Measurements from ENCODE around the gene PDE1C. TPM values are rescaled to one million over a fixed set of nuclear protein-coding genes. Genes with fewer than 3 reads are reported as not detected.
"Not testable (repeated sequence)": the region's sequence is repeated elsewhere in the genome, so short reads cannot be mapped to it uniquely, and the experiment has no call there.

The PDE1C gene
- total RNA-seq, 2 experiments from 2014 or later = not detected

- ATAC-seq (no peak), DNase-seq (no peak)
- H3K4me1 Mint-ChIP-seq = no peaks in the 10 kb centered on the region
- no peak overlapping the region for H3K4me3 Mint-ChIP-seq
- ChIA-PET CTCF (no interaction called here), POLR2A (no interaction called here)
- H3K27ac Mint-ChIP-seq = no peak overlapping the region
- no peaks in the 10 kb centered on the region for H3K27me3 Mint-ChIP-seq
- no peaks in the 10 kb centered on the region for H3K9me3 Mint-ChIP-seq (ENCODE audit: low read depth)
- H3K36me3 Mint-ChIP-seq (ENCODE audit: low read depth) = no peaks in the 10 kb centered on the region
- intact Hi-C loops (cut with DNase I, micrococcal nuclease) = no loop called here
These were observed 23.5 kb upstream of the PDE1C start for GRCh38 chr7:32093415-32094408.

- CTCF ChIA-PET = no interaction called here
- no peaks in the 10 kb centered on the region for H3K4me1 Mint-ChIP-seq
These were observed 22.1 kb upstream of the PDE1C start for GRCh38 chr7:32092346-32092745.

GRCh38 chr7:32091608-32092210 is 21.5 kb upstream of the PDE1C start:
- POLR2A ChIA-PET = no interaction called here
- no peak for ATAC-seq

More at GRCh38 chr7:32092346-32092745, 22.1 kb upstream of the PDE1C start:
- POLR2A ChIA-PET = no interaction called here
- Mint-ChIP-seq H3K27ac (no peak overlapping the region), H3K9me3 (ENCODE audit: low read depth) (no peaks in the 10 kb centered on the region), H3K27me3 (no peaks in the 10 kb centered on the region), H3K4me3 (no peak overlapping the region), H3K36me3 (ENCODE audit: low read depth) (no peaks in the 10 kb centered on the region)
- no peak for ATAC-seq
- no peak for DNase-seq
- intact Hi-C loops (cut with DNase I, micrococcal nuclease) = no loop called here

GRCh38 chr7:32089678-32090077 is 19.5 kb upstream of the PDE1C start:
- POLR2A ChIA-PET = no interaction called here
- intact Hi-C loops (cut with DNase I, micrococcal nuclease) = no loop called here
- Mint-ChIP-seq H3K4me3 (no peak overlapping the region), H3K9me3 (ENCODE audit: low read depth) (no peaks in the 10 kb centered on the region), H3K27me3 (no peaks in the 10 kb centered on the region), H3K4me1 (no peaks in the 10 kb centered on the region), H3K27ac (no peak overlapping the region), H3K36me3 (ENCODE audit: low read depth) (no peaks in the 10 kb centered on the region)
- ATAC-seq (no peak), DNase-seq (no peak)
- CTCF ChIA-PET = no interaction called here

More at GRCh38 chr7:32091608-32092210, 21.5 kb upstream of the PDE1C start:
- intact Hi-C loops (cut with DNase I, micrococcal nuclease) = no loop called here
- H3K27ac Mint-ChIP-seq = no peak overlapping the region
- H3K27me3 Mint-ChIP-seq = no peaks in the 10 kb centered on the region
- H3K36me3 Mint-ChIP-seq (ENCODE audit: low read depth) = no peaks in the 10 kb centered on the region
- no peak for DNase-seq
- H3K4me1 Mint-ChIP-seq = no peaks in the 10 kb centered on the region
- no peak overlapping the region for H3K4me3 Mint-ChIP-seq
- no peaks in the 10 kb centered on the region for H3K9me3 Mint-ChIP-seq (ENCODE audit: low read depth)
- CTCF ChIA-PET = interaction anchor here (0.7 kb wide), 1 partner anchor 55 kb away, joined by 3 read pairs; no protein-coding TSS in a partner anchor

GRCh38 chr7:32089256-32089655 is 19.0 kb upstream of the PDE1C start:
- H3K36me3 Mint-ChIP-seq (ENCODE audit: low read depth) = no peaks in the 10 kb centered on the region
- no peak overlapping the region for H3K27ac Mint-ChIP-seq
- H3K4me3 Mint-ChIP-seq = no peak overlapping the region
- intact Hi-C loops (cut with DNase I, micrococcal nuclease) = no loop called here
- no peaks in the 10 kb centered on the region for H3K4me1 Mint-ChIP-seq
- no peaks in the 10 kb centered on the region for H3K9me3 Mint-ChIP-seq (ENCODE audit: low read depth)
- ATAC-seq (no peak), DNase-seq (no peak)
- POLR2A ChIA-PET = no interaction called here
- H3K27me3 Mint-ChIP-seq = no peaks in the 10 kb centered on the region
- CTCF ChIA-PET = interaction anchor here (0.5 to 0.8 kb wide), 3 partner anchors 8 to 28 kb away, joined by 3 read pairs; no protein-coding TSS in a partner anchor

GRCh38 chr7:32088451-32088881 is 18.3 kb upstream of the PDE1C start:
- H3K4me1 Mint-ChIP-seq = no peaks in the 10 kb centered on the region
- POLR2A ChIA-PET = no interaction called here
- no peak overlapping the region for H3K27ac Mint-ChIP-seq
- H3K36me3 Mint-ChIP-seq (ENCODE audit: low read depth) = no peaks in the 10 kb centered on the region
- no peaks in the 10 kb centered on the region for H3K9me3 Mint-ChIP-seq (ENCODE audit: low read depth)
- intact Hi-C loops (cut with DNase I, micrococcal nuclease) = no loop called here
- ATAC-seq (no peak), DNase-seq (no peak)
- H3K27me3 Mint-ChIP-seq = no peaks in the 10 kb centered on the region
- H3K4me3 Mint-ChIP-seq = no peak overlapping the region
- CTCF ChIA-PET = interaction anchor here (0.8 kb wide), 1 partner anchor 27 kb away, joined by 3 read pairs; no protein-coding TSS in a partner anchor

- Mint-ChIP-seq H3K4me1 (no peaks in the 10 kb centered on the region), H3K27me3 (peaks cover 2% of the 10 kb centered on the region), H3K36me3 (ENCODE audit: low read depth) (no peaks in the 10 kb centered on the region), H3K4me3 (no peak overlapping the region), H3K9me3 (ENCODE audit: low read depth) (no peaks in the 10 kb centered on the region), H3K27ac (no peak overlapping the region)
- ATAC-seq = no peak
- no peak for DNase-seq
- ChIA-PET POLR2A (no interaction called here), CTCF (no interaction called here)
- intact Hi-C loops (cut with DNase I, micrococcal nuclease) = no loop called here
These were observed 9.3 kb upstream of the PDE1C start for GRCh38 chr7:32079510-32079909.

GRCh38 chr7:32078824-32079223 is 8.6 kb upstream of the PDE1C start:
- no peaks in the 10 kb centered on the region for H3K36me3 Mint-ChIP-seq (ENCODE audit: low read depth)
- no peak overlapping the region for H3K27ac Mint-ChIP-seq

GRCh38 chr7:32077806-32078205 is 7.6 kb upstream of the PDE1C start:
- DNase-seq (no peak), ATAC-seq (no peak)
- no peaks in the 10 kb centered on the region for H3K4me1 Mint-ChIP-seq
- CTCF ChIA-PET = no interaction called here
- H3K9me3 Mint-ChIP-seq (ENCODE audit: low read depth) = no peaks in the 10 kb centered on the region
- no peak overlapping the region for H3K27ac Mint-ChIP-seq
- H3K27me3 Mint-ChIP-seq = peaks cover 2% of the 10 kb centered on the region
- intact Hi-C loops (cut with DNase I, micrococcal nuclease) = no loop called here
- H3K4me3 Mint-ChIP-seq = no peak overlapping the region
- H3K36me3 Mint-ChIP-seq (ENCODE audit: low read depth) = no peaks in the 10 kb centered on the region
- POLR2A ChIA-PET = no interaction called here

More at GRCh38 chr7:32078824-32079223, 8.6 kb upstream of the PDE1C start:
- no peak overlapping the region for H3K4me3 Mint-ChIP-seq
- no peaks in the 10 kb centered on the region for H3K4me1 Mint-ChIP-seq
- intact Hi-C loops (cut with DNase I, micrococcal nuclease) = no loop called here
- POLR2A ChIA-PET = no interaction called here
- H3K9me3 Mint-ChIP-seq (ENCODE audit: low read depth) = no peaks in the 10 kb centered on the region
- H3K27me3 Mint-ChIP-seq = peaks cover 2% of the 10 kb centered on the region
- CTCF ChIA-PET = no interaction called here
- DNase-seq (no peak), ATAC-seq (no peak)

- H3K27ac Mint-ChIP-seq; H3K9me3 Mint-ChIP-seq (ENCODE audit: low read depth); H3K4me1 Mint-ChIP-seq; DNase-seq; POLR2A ChIA-PET; H3K36me3 Mint-ChIP-seq (ENCODE audit: low read depth); H3K27me3 Mint-ChIP-seq; intact Hi-C loops (cut with DNase I, micrococcal nuclease); H3K4me3 Mint-ChIP-seq; ATAC-seq; CTCF ChIA-PET: not testable (repeated sequence)
These were observed 6.6 kb upstream of the PDE1C start for GRCh38 chr7:32076802-32077201.

- POLR2A ChIA-PET = no interaction called here
- no peaks in the 10 kb centered on the region for H3K4me1 Mint-ChIP-seq
- CTCF ChIA-PET = no interaction called here
These were observed 5.4 kb upstream of the PDE1C start for GRCh38 chr7:32075612-32076011.

More at GRCh38 chr7:32075612-32076011, 5.4 kb upstream of the PDE1C start:
- Mint-ChIP-seq H3K36me3 (ENCODE audit: low read depth) (no peaks in the 10 kb centered on the region), H3K27me3 (peaks cover 6% of the 10 kb centered on the region), H3K27ac (no peak overlapping the region), H3K4me3 (no peak overlapping the region), H3K9me3 (ENCODE audit: low read depth) (no peaks in the 10 kb centered on the region)
- ATAC-seq (no peak), DNase-seq (no peak)
- intact Hi-C loops (cut with DNase I, micrococcal nuclease) = no loop called here

All from activated CD4-positive, alpha-beta T cell treated with anti-CD3 and anti-CD28 coated beads for 36 hours (primary cell).